ENCODE data around the gene DPP8. TPM values are rescaled to one million over a fixed set of nuclear protein-coding genes. Genes with fewer than 3 reads are reported as not detected.

Gene DPP8
- polyA plus RNA-seq, 1 donor, result 40.1 TPM

DNA sequence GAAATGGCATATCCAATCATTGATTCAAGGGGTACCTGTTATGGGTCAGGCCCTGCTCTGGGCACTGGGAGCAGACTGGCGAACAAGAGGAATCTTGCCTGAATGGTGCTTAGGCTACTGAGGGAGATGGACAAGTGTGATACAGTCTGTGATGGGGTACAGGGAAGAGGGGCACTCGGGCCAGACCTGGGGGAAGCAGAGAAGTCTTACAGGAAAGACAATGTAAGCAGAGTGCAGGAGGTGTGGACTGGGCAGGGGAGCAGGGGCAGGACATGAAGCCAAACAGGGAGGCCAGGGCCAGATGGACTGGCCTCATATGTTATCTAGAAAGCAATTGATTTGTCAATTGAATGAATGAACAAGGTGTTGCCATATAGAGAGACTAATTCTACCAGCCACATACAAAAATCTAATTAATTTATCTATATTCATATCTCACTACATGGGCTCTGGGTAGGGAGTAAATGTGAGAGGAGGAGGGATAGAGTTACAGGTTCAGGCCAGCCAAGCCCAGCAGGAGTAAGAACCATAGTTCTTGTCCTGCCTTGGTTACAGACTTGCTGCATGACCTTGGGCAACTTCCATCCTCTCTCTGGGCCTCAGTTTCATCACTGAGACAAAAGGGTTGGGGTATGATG is 91.2 kb downstream of the DPP8 start:
- DNase-seq, result no peak

- no peak for DNase-seq
These were observed 92.8 kb downstream of the DPP8 start for GRCh38 chr15:65424683-65425082.

GRCh38 chr15:65423976-65424679 is 93.4 kb downstream of the DPP8 start:
- DNase-seq, result no peak

DNA sequence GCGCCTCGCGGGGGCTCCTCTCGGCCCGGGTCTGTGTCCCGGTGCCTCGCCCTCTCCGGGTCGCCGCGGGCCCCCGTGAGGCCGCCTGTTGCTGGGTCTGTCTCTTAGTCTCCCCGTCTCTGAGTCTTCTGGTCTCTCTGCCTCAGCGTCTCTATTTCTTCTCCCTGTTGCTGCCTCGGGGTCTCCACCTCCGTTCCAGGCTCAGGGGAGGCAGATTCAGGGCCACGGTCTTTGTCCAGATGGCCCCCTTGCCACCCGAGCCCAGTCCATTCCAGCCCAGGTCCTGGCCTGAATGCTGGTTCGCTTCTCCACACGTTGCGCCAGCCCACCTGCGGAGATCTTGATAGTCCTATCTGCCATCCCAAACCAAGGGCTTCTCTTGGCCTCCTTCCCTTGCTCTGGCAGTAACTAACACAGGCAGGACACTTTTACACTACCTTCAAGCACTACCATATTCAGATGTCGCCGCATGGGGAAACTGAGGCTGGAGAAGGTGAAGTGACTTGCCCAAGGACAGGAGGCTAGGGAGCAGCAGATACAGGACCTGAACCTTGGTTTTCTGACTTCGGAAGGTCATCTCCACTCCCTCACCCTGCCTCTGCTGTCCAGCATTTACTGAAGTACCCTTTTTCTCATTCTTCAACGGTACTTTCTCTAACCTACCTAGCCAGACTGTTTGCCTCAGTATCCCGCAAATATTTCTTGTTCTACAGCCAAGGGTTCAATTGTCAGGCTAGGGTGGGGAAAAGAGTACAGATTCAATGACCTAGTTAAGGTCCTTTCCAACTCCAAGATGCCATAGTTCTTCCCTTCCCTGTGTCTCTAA is 94.1 kb downstream of the DPP8 start:
- no peak for DNase-seq

DNA sequence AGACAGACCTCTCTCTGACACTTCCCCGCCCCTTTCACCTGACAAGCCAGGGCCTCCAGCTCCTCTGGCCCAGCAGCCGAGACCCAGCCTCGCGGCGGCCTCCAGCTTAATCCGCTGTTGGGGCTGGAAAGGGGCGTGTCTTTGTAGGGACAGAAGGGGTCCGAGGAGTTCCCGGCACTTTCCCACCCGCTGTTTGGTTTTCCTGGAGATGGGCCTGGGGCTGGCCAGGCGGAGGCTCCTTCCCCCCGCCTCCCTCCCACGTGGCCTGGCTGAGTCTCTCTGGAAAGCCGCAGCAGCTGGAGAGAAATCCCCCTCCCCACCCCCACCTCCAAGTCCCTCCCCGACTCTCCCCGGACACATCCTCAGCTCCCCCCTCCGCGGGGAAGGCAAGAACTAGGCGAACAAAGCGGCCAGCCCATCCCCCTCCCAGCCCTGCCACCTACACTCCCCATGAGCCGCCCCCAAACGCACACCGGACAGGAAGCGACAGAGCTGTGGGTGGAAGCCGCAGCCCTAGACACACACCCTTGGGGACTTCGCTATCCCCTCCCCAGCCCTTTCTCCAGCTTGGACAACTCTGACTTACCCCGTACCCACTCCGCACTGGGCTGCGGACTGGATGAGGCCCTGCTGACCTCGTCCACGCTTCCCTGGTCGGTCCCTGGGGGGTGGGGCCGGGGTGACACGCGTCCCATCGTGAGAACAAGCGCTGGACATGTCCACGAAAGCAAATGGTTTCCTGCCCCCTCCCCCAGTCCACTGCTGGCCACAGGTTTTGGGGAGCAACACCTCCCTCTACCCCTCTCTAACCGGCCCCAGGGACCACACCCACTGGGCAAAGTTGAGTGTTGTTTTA is 95.9 kb downstream of the DPP8 start:
- DNase-seq, result peak; percentile 75

DNA sequence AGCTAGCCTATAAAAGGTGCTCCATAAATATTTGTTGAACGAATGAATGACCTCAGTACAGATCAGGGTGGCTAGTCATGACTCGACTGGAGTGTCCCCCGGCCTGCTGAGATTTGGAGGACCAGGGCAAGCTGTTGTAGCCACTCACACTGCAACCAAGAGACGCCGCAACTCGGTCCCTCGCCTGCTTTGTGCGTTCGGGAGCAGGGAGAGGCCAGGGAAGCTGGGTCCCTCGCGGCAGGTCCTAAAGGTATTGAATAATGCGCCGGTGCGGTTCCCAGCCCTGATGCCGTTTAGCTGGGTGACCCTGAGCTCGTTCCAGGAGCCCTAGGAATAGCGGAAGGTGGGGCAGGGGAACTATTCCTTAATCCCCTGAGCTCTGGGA is 96.5 kb downstream of the DPP8 start:
- DNase-seq, result no peak

- no peak for DNase-seq
These were observed 98.9 kb downstream of the DPP8 start for GRCh38 chr15:65418596-65418995.

- no peak for DNase-seq
These were observed 100.6 kb downstream of the DPP8 start for GRCh38 chr15:65416845-65417416.

DNA sequence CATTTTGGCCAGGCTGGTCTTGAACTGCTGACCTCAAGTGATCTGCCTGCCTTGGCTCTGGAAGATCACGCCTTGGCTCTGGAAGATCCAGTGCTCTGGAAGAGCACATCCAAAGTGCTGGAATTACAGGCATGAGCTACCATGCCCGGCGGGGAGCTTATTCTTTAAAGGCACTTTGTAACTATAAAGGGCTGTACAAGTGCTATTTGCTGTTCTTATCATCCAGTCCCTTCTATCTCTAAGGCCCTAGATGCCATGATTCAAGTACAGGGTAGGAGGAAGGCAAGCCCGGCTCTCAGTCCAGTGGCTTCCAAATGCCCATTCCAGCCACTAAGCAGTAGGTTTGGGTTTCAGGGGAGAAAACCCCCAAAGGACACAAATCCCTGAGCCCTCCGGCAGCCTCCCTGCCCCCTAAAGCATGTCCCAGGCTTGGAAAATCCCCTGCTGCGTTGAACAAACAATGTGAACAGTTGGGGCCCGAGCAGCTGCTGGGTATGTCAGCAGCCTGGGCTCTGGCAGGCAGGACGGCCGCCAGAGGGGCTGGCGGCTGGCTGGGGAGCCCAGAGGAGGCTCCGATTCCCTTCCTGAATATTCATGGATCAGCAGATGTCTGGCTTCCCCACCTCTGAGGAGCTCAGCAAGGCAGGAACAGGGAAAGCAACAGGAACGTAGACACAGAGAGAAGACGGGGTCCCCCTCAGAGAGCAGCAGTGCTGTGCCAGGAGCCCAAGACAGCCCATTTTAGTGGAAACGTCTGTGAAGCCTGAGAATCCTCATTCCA is 102.5 kb downstream of the DPP8 start:
- no peak for DNase-seq

DNA sequence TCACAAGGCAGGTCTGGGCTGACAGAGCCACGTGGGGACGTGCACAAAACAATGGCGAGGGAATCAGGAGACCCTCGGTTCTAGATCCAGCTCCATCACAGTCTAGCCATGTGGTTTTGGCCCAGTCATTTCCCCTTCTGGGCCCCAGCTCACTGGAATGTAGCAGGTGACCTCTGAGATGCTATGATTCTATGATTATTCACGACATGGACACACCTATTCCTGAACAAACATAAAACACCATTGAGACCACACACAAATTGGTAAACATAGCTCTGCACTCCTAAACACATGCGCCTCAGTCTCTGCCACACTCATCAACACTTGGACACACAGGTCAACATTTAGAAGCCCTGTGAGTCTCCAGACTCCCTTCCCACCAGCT is 103.7 kb downstream of the DPP8 start:
- DNase-seq, result no peak

- no peak for DNase-seq
These were observed 104.3 kb downstream of the DPP8 start for GRCh38 chr15:65413051-65413759.

DNA sequence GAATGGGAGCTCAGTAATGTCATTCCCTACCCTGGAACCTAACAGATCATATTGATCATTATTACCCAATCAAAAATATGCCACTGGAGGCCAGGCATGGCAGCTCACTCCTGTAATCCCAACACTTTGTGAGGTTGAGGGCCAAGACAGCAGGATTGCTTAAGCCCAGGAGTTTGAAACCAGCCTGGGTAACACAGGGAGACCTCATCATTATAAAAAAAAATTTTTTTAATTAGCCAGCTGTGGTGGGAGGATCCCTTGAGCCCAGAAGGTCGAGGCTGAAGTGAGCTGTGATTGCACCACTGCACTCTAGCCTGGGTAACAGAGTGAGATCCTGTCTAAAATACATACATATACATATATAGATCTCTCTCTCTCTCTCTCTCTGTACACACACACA is 104.9 kb downstream of the DPP8 start:
- no peak for DNase-seq

- no peak for DNase-seq
These were observed 105.9 kb downstream of the DPP8 start for GRCh38 chr15:65411465-65412071.

GRCh38 chr15:65410972-65411371 is 106.5 kb downstream of the DPP8 start:
- DNase-seq, result no peak

DNA sequence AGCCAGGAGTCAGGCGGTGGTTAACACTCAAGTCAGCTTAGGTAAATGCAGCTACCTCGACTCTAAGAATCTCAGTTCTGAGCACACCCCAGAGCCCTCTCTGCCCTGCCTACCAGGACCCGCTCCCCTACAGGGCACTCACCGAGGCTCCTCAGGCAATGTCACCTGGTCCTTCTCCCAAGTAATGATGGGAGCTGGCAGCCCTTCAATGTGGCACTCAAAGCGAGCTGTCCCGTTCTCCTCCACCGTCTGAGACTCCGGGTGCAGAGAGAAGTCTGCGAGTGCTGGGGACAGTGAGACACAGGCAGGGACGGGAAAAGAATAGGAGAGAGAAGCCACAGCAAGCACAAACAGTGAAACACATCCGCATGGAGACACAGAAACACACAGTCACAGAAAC is 107.5 kb downstream of the DPP8 start:
- DNase-seq, result no peak

DNA sequence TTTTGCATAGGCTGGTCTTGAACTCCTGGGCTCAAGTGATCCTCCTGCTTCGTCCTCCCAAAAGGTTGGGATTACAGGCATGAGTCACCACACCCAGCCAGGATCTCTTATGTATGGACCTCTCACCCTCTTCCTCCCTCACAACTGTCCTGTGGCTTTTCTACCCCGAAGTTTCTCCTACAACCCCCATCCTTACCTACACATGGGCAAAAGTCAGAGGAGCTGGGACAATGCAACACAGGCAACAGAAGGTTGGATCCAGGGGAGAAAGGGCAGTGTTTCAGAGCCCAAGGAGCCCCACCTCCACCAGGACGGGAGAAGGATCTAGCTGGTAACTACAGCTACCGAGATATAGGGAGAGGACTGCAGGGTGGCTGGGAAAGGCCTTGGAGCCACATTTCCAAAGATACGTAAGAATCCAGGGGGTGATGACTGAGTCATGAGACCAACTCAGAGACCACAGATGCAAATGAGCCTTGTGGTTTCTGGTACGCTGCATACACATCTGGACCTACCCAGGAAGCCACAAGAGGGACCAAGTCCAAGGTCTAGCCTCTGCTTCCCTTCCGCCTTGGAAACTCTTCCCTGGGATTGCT is 108.4 kb downstream of the DPP8 start:
- no peak for DNase-seq

DNA sequence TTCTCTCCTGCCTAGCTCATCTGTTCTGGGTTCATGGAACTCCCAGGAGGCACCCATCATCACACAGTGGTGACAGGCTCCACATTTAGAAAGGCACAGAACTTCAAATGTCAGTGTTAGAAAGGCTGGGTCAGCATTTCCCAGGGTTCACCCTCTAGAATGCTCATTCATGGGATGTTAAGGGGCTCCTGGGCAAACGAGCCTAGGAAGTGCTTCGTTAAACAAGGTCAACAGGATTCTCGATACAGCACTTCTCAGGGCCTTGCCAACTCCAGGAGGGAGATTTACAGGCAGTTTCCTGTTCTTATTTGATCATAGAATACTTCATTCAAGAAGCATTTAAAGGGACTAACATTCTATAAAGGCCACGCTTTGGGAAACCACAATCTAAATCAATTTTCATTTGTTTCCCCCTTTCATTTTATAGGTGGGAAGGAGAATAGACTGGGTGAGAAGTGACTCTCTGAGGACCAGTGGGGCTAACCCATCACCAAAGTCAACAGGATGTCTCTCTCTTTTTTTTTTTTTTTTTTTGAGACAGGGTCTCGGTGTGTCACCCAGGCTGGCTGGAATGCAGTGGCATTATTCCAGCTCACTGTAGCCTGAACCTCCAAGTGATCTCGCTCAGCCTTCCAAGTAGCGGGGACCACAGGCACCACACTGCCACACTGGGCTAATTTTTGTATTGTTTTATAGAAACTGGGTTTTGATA is 109.0 kb downstream of the DPP8 start:
- no peak for DNase-seq

DNA sequence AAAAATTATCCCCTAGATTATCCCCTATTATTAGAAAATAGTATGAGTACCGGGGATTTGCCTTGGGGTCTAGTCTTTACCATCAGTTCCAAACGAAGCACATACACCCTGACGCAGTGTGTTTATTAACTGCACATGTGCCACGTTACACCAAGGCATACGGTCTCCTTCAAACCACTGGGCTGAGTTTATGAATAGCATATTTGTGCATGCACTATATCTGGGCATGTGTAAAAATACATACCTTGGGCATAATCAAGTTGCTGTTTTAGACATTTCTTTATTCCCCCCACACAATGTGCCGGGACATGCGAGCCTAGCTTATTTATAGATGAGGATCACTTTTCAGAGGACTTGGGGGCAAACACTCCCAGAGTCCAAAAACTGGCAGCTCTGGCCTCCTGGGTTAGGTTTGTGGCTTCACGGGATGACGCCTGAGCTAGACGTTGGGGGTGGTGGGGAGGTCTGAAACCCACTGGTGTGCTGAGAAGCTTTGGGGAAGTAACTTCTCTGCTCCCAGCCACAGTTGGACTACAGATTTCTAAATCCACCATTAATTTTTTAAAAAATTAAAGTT is 111.0 kb downstream of the DPP8 start:
- no peak for DNase-seq
